ENCODE results near the gene IGF1R. TPM values are rescaled to one million over a fixed set of nuclear protein-coding genes. Genes with fewer than 3 reads are reported as not detected.

The IGF1R gene
- total RNA-seq, 1 experiment from 2014 or later = 125 TPM

GRCh38 chr15:98899272-98900021, 251.1 kb downstream of the IGF1R start (continued):
- TF ChIP-seq ZNF281 (CRISPR knock-in tag; IDR thresholded peaks at IDR 0.05) = no peak
- no peak for TF ChIP-seq AFF4 (CRISPR knock-in tag; IDR thresholded peaks at IDR 0.05; ENCODE audit: borderline replicate concordance)
- TF ChIP-seq CTCF (IDR thresholded peaks at IDR 0.05) = no peak
- TF ChIP-seq NFYB (CRISPR knock-in tag; conservative IDR thresholded peaks at IDR 0.05; ENCODE audit: low read depth) = no peak
- no peak for TF ChIP-seq CREM (CRISPR knock-in tag; IDR thresholded peaks at IDR 0.05)
- no peak for TF ChIP-seq USF2 (CRISPR knock-in tag; IDR thresholded peaks at IDR 0.05)
- TF ChIP-seq GABPB1 (CRISPR knock-in tag; IDR thresholded peaks at IDR 0.05) = no peak
- no peak for TF ChIP-seq TCF7 (CRISPR knock-in tag; IDR thresholded peaks at IDR 0.05; ENCODE audit: low read depth)
- TF ChIP-seq TEAD4 (CRISPR knock-in tag; IDR thresholded peaks at IDR 0.05) = no peak
- no peak for TF ChIP-seq SP1 (CRISPR knock-in tag; conservative IDR thresholded peaks at IDR 0.05)

- H3K9me3 Mint-ChIP-seq = no peaks in the 10 kb centered on the region
- DNase-seq (ENCODE audit: low spot score) = no peak
- peak overlapping the region; percentile 89 for H3K27ac Mint-ChIP-seq
- no peaks in the 10 kb centered on the region for H3K27me3 Mint-ChIP-seq (ENCODE audit: low read depth)
- peaks cover 41% of the 10 kb centered on the region for H3K4me1 Mint-ChIP-seq
- H3K4me3 Mint-ChIP-seq = no peak overlapping the region
- POLR2A ChIA-PET = no interaction called here
- H3K36me3 Mint-ChIP-seq = peaks cover 24% of the 10 kb centered on the region
- CTCF ChIA-PET = interaction anchor here (0.6 to 1.6 kb wide), 4 partner anchors 19 to 377 kb away, joined by 3 to 10 read pairs (median 3); no protein-coding TSS in a partner anchor
- peak; percentile 49 for ATAC-seq
- TF ChIP-seq E2F4 (CRISPR knock-in tag; IDR thresholded peaks at IDR 0.05; ENCODE audit: borderline replicate concordance, low read depth) (no peak), ZNF512 (CRISPR knock-in tag; IDR thresholded peaks at IDR 0.05; ENCODE audit: borderline replicate concordance) (no peak), FOXJ3 (CRISPR knock-in tag; IDR thresholded peaks at IDR 0.05; ENCODE audit: borderline replicate concordance) (no peak), ZMAT4 (CRISPR knock-in tag; IDR thresholded peaks at IDR 0.05) (no peak), ESRRA (CRISPR knock-in tag; IDR thresholded peaks at IDR 0.05; ENCODE audit: borderline replicate concordance) (no peak), NFE2L1 (CRISPR knock-in tag; IDR thresholded peaks at IDR 0.05) (no peak), ZNF532 (CRISPR knock-in tag; IDR thresholded peaks at IDR 0.05; ENCODE audit: borderline replicate concordance) (no peak), NR2C2 (CRISPR knock-in tag; IDR thresholded peaks at IDR 0.05) (no peak)
Measured at GRCh38 chr15:98900356-98900755, 252.0 kb downstream of the IGF1R start.

All from WTC11 (cell line).